Upper lobe of left lung (tissue), 4 donors: ENCODE results near the gene SUSD3.

ENCODE experiments used
- CTCF ChIP-seq, 6 experiments: fragments of 450-650 bp in 4 of 6; fragments of 200-600 bp in 2 of 6; sonication (generic) in 2 of 6; IDR thresholded peaks; one replicate each; pipeline ENCODE4 v1.5.1; 2016 to 2019; ENCODE audit warnings: antibody characterized with exemption in 6 of 6
- EP300 ChIP-seq, 4 donors: sonication (generic); formaldehyde crosslinking; IDR thresholded peaks; one replicate each; pipeline ENCODE4 v1.5.1; 2017; ENCODE audit warnings: antibody characterized with exemption in 4 of 4, control low read depth in 2 of 4
- POLR2A ChIP-seq, 4 donors: fragments of 450-650 bp; IDR thresholded peaks; one replicate each; pipeline ENCODE4 v1.5.1; 2016 to 2017; ENCODE audit warnings: antibody characterized with exemption in 4 of 4, mild to moderate bottlenecking in 2 of 4
- POLR2AphosphoS5 ChIP-seq, 2 donors: sonication (generic); formaldehyde crosslinking; IDR thresholded peaks; one replicate each; pipeline ENCODE4 v1.5.1; 2017; ENCODE audit warnings: antibody characterized with exemption in 2 of 2

- TF ChIP-seq POLR2A (IDR thresholded peaks at IDR 0.05) (no peak), CTCF (IDR thresholded peaks at IDR 0.05) (no peak), EP300 (IDR thresholded peaks at IDR 0.05) (no peak), POLR2AphosphoS5 (IDR thresholded peaks at IDR 0.05) (no peak)
Observed at GRCh38 chr9:93040409-93040808, 18.1 kb upstream of the SUSD3 start.
